Measurements from ENCODE around the gene OR2V1. TPM values are rescaled to one million over a fixed set of nuclear protein-coding genes. Genes with fewer than 3 reads are reported as not detected.
"Not testable (repeated sequence)": the region's sequence is repeated elsewhere in the genome, so short reads cannot be mapped to it uniquely, and the experiment has no call there.

Gene OR2V1
- total RNA-seq, 1 donor from 2014 or later = not detected

DNA sequence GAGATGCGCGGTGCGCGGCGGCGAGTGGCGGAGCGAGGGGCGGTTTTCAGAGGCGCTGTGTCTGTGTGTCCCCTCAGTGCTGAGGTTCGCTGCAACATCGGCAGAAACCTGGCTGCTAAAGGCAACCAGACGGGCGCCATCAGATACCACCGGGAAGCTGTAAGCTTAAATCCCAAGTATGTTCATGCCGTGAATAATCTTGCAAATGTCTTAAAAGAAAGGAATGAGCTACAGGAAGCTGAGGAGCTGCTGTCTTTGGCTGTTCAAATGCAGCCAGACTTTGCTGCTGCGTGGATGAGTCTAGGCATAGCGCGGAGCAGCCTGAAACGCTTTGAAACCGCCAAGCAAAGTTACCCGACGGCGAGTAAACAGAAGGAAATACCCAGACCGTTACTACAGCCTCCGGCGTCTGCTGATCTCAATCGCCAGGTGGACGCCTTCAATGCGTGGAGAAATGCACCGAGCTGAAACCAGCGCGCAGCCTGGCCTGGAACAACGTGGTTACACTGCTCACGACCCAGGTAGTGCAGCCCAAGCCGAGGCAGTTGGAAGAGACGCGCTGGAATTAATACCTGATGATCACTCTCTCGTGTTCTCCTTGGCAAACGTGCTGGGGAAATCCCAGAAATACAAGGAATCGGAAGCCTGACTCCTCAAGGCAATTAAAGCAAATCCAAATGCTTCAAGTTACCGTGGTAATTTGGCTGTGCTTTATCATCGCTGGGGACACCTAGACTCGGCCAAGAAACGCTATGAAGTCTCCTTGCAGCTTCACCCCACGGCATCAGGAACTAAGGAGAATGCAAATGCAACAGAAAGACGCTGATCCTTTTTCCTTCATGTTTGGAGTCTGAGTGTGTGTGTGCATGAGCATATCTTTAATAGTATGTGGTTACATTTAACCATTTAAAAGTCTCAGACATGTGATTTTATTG, 15.9 kb downstream of the OR2V1 start:
- H3K4me1 ChIP-seq = no peaks in the 10 kb centered on the region
- no peaks in the 10 kb centered on the region for H3K36me3 ChIP-seq
- intact Hi-C loops (cut with DNase I) = no loop called here
- peaks cover 3% of the 10 kb centered on the region for H3K27me3 ChIP-seq
- TF ChIP-seq, protein P1, sequence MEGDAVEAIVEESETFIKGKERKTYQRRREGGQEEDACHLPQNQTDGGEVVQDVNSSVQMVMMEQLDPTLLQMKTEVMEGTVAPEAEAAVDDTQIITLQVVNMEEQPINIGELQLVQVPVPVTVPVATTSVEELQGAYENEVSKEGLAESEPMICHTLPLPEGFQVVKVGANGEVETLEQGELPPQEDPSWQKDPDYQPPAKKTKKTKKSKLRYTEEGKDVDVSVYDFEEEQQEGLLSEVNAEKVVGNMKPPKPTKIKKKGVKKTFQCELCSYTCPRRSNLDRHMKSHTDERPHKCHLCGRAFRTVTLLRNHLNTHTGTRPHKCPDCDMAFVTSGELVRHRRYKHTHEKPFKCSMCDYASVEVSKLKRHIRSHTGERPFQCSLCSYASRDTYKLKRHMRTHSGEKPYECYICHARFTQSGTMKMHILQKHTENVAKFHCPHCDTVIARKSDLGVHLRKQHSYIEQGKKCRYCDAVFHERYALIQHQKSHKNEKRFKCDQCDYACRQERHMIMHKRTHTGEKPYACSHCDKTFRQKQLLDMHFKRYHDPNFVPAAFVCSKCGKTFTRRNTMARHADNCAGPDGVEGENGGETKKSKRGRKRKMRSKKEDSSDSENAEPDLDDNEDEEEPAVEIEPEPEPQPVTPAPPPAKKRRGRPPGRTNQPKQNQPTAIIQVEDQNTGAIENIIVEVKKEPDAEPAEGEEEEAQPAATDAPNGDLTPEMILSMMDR (IDR thresholded peaks at IDR 0.05) = no peak
- H3K4me3 ChIP-seq = peak overlapping the region in 1 of 2 donors; percentile 30
- H3K27ac ChIP-seq = no peak overlapping the region
- peaks cover 0 to 5% of the 10 kb centered on the region in 2 donors for H3K9me3 ChIP-seq
- DNase-seq (ENCODE audit: low spot score in 2 of 2) = peak in 1 of 2 donors; percentile 51

DNA sequence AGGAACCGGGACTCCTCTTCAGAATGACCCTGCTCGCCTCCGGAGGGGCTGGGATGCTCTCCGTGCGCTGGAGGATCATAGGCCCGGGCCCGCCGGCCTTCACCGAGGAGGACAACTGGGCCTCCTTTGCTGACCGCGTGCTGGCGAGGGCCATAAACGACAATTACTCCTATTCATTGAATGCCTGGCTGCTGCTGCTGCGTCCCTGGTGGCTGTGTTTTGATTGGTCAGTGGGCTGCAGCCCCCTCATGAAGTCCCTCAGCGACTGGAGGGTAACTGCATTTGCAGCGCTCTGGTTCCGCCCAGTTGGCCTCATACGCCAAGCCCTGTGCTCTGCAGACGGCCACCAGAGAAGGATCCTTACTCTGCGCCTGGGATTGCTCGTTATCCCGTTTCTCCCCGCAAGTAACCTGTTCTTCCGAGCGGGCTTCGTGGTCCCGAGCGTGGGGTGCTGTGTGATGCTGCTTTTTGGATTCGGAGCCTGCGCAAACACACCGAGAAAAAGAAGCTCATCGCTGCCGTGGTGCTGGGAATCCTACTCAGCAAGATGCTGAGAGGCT, 16.6 kb downstream of the OR2V1 start:
- intact Hi-C loops (cut with DNase I) = no loop called here
- peaks cover 0 to 5% of the 10 kb centered on the region in 2 donors for H3K9me3 ChIP-seq
- H3K36me3 ChIP-seq = no peaks in the 10 kb centered on the region
- TF ChIP-seq, protein P1 (IDR thresholded peaks at IDR 0.05) = no peak
- H3K4me1 ChIP-seq = no peaks in the 10 kb centered on the region
- H3K4me3 ChIP-seq = peak overlapping the region in 1 of 2 donors; percentile 30
- H3K27me3 ChIP-seq = peaks cover 3% of the 10 kb centered on the region
- peak in 1 of 2 donors; percentile 24 for DNase-seq (ENCODE audit: low spot score in 2 of 2)
- H3K27ac ChIP-seq = no peak overlapping the region

DNA sequence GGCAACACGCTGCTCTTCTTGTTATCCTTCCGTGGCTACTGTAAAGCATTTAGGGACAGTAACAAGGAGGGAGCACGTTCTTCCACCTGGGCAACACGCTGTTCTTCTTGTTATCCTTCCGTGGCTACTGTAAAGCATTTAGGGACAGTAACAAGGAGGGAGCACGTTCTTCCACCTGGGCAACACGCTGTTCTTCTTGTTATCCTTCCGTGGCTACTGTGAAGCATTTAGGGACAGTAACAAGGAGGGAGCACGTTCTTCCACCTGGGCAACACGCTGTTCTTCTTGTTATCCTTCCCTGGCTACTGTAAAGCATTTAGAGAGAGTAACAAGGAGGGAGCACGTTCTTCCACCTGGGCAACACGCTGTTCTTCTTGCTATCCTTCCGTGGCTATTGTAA, 17.4 kb downstream of the OR2V1 start:
- H3K36me3 ChIP-seq; DNase-seq (ENCODE audit: low spot score in 2 of 2); H3K27me3 ChIP-seq; H3K9me3 ChIP-seq; H3K4me3 ChIP-seq; intact Hi-C loops (cut with DNase I); H3K4me1 ChIP-seq; H3K27ac ChIP-seq: not testable (repeated sequence)

DNA sequence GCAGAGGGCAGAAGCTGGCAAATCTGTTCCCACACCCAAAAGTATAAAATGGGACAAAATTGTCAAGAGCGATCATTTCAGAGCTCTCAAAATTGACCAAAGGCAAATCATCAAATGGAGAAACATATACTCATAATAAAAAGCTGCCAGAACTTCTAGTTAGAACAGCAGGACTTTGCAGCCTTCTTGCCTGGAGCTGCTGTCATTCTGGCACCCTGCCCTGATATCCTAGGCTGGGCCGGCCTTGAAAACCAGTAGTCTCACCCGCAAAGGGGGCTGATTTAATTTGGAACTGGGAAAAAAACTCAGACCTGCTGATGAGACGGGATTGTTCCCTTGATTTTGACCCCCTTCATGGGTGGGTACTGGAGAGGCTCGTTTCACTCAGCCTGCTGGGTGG, 18.5 kb downstream of the OR2V1 start:
- Histone ChIP-seq H3K27ac (no peak overlapping the region), H3K4me3 (no peak overlapping the region), H3K27me3 (peaks cover 3% of the 10 kb centered on the region), H3K4me1 (no peaks in the 10 kb centered on the region), H3K9me3 (peaks cover 0 to 5% of the 10 kb centered on the region in 2 donors), H3K36me3 (no peaks in the 10 kb centered on the region)
- intact Hi-C loops (cut with DNase I) = no loop called here
- DNase-seq (ENCODE audit: low spot score in 2 of 2) = peak in 1 of 2 donors; percentile 19
- TF ChIP-seq, protein P1 (IDR thresholded peaks at IDR 0.05) = no peak

DNA sequence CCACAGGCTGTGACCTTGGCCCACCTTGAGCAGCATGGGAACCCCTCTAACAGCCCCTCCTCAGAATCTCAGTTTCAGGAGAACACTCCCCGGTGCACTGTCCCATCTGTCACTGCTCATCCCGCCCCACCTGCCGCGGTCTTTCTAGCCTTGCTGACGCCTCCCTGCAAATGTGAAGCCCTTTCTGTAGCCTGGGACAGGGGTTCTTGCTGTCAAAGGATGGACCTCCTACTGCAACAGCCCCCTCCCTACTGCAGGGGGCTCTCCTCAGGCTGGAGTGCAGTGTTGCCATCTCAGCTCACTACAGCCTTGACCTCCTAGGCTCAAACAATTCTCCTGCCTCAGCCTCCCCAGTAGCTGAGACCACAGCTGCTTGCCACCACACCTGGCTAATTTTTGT, 20.0 kb downstream of the OR2V1 start:
- no peak overlapping the region for H3K27ac ChIP-seq

More for the DNA sequence above, 20.0 kb downstream of the OR2V1 start:
- intact Hi-C loops (cut with DNase I) = no loop called here
- H3K36me3 ChIP-seq = no peaks in the 10 kb centered on the region
- TF ChIP-seq, protein P1 (IDR thresholded peaks at IDR 0.05) = no peak
- no peaks in the 10 kb centered on the region for H3K27me3 ChIP-seq
- H3K4me3 ChIP-seq = no peak overlapping the region
- DNase-seq (ENCODE audit: low spot score in 2 of 2) = peak in 1 of 2 donors; percentile 25
- no peaks in the 10 kb centered on the region for H3K4me1 ChIP-seq
- H3K9me3 ChIP-seq = peaks cover 0 to 5% of the 10 kb centered on the region in 2 donors

Measured in ascending aorta (tissue), 2 donors.